Lower lobe of right lung (tissue), 2 donors: ENCODE data around the gene PRSS1. TPM values are rescaled to one million over a fixed set of nuclear protein-coding genes. Genes with fewer than 3 reads are reported as not detected.
A peak's percentile ranks its signal among the peaks of the same experiment; 100 is the strongest.

ENCODE experiments used
- ATAC-seq, 2 donors: fragments of 200-7000 bp; cut with Tn5 transposase; one replicate each; pipeline ENCODE4 v1.9.1; 2020 to 2022; ENCODE audit warnings: mild to moderate bottlenecking in 2 of 2, moderate library complexity in 2 of 2
- DNase-seq: peaks from one replicate; pipeline ENCODE4 v3.0.0-alpha.2; 2020
- H3K27ac ChIP-seq: fragments of 200-600 bp; one replicate; pipeline ENCODE4 v1.8.0; 2022
- H3K27me3 ChIP-seq: fragments of 200-600 bp; one replicate; pipeline ENCODE4 v1.8.0; 2022; ENCODE audit warnings: low read depth
- H3K36me3 ChIP-seq: fragments of 200-600 bp; one replicate; pipeline ENCODE4 v1.8.0; 2022; ENCODE audit warnings: mild to moderate bottlenecking
- H3K4me1 ChIP-seq: fragments of 200-600 bp; one replicate; pipeline ENCODE4 v1.8.0; 2022
- H3K4me3 ChIP-seq: fragments of 200-600 bp; one replicate; pipeline ENCODE4 v1.8.0; 2022; ENCODE audit warnings: mild to moderate bottlenecking
- H3K9me3 ChIP-seq: fragments of 200-600 bp; one replicate; pipeline ENCODE4 v1.8.0; 2022
- intact Hi-C: fragments of 100-400 bp; cut with DNase I; formaldehyde crosslinking; loops from one replicate; pipeline ENCODE4 v1.11.0; 2022
- total RNA-seq: library from RNA; stranded (reverse); fragmentation: NEBNext Ultra II Directional; extraction: Animal tissue kit (Norgen Biotek cat#: 25700); gene quantifications from one replicate; pipeline ENCODE4 v1.2.1, GENCODE V29; 2021
- TF ChIP-seq, protein P1 (sequence below): fragments of 200-600 bp; IDR thresholded peaks from one replicate; pipeline ENCODE4 v1.8.0; 2022; ENCODE audit warnings: antibody characterized with exemption, mild to moderate bottlenecking
- donor health status: DM: no; HTN: yes; CAD: no; lungs with severe emphysema.

The PRSS1 gene
- total RNA-seq, 1 donor from 2014 or later = not detected

DNA sequence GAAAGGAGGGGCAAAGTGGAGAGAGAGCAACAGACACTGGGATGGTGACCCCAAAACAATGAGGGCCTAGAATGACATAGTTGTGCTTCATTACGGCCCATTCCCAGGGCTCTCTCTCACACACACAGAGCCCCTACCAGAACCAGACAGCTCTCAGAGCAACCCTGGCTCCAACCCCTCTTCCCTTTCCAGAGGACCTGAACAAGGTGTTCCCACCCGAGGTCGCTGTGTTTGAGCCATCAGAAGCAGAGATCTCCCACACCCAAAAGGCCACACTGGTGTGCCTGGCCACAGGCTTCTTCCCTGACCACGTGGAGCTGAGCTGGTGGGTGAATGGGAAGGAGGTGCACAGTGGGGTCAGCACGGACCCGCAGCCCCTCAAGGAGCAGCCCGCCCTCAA lies 42.2 kb downstream of the PRSS1 start:
- TF ChIP-seq, protein P1, sequence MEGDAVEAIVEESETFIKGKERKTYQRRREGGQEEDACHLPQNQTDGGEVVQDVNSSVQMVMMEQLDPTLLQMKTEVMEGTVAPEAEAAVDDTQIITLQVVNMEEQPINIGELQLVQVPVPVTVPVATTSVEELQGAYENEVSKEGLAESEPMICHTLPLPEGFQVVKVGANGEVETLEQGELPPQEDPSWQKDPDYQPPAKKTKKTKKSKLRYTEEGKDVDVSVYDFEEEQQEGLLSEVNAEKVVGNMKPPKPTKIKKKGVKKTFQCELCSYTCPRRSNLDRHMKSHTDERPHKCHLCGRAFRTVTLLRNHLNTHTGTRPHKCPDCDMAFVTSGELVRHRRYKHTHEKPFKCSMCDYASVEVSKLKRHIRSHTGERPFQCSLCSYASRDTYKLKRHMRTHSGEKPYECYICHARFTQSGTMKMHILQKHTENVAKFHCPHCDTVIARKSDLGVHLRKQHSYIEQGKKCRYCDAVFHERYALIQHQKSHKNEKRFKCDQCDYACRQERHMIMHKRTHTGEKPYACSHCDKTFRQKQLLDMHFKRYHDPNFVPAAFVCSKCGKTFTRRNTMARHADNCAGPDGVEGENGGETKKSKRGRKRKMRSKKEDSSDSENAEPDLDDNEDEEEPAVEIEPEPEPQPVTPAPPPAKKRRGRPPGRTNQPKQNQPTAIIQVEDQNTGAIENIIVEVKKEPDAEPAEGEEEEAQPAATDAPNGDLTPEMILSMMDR = no peak
- Histone ChIP-seq H3K36me3 (no peaks in the 10 kb centered on the region), H3K9me3 (no peaks in the 10 kb centered on the region), H3K27ac (no peak overlapping the region), H3K4me1 (peaks cover 3% of the 10 kb centered on the region), H3K27me3 (peaks cover 25% of the 10 kb centered on the region), H3K4me3 (no peak overlapping the region)
- no peak for ATAC-seq
- intact Hi-C loops = no loop called here
- no peak for DNase-seq

GRCh38 chr7:142792129-142792528 lies 42.9 kb downstream of the PRSS1 start:
- intact Hi-C loops = no loop called here
- ATAC-seq = no peak
- H3K27me3 ChIP-seq = peaks cover 32% of the 10 kb centered on the region
- H3K4me1 ChIP-seq = peaks cover 9% of the 10 kb centered on the region
- DNase-seq = no peak
- H3K27ac ChIP-seq = no peak overlapping the region
- H3K4me3 ChIP-seq = no peak overlapping the region
- H3K36me3 ChIP-seq = no peaks in the 10 kb centered on the region
- no peaks in the 10 kb centered on the region for H3K9me3 ChIP-seq
- TF ChIP-seq, protein P1 = no peak

DNA sequence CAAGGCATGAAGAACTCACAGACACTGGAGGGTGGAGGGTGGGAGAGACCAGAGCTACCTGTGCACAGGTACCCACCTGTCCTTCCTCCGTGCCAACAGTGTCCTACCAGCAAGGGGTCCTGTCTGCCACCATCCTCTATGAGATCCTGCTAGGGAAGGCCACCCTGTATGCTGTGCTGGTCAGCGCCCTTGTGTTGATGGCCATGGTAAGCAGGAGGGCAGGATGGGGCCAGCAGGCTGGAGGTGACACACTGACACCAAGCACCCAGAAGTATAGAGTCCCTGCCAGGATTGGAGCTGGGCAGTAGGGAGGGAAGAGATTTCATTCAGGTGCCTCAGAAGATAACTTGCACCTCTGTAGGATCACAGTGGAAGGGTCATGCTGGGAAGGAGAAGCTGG lies 43.3 kb downstream of the PRSS1 start:
- DNase-seq = no peak
- Histone ChIP-seq H3K27me3 (peaks cover 36% of the 10 kb centered on the region), H3K4me1 (peaks cover 14% of the 10 kb centered on the region), H3K9me3 (no peaks in the 10 kb centered on the region), H3K27ac (no peak overlapping the region), H3K36me3 (no peaks in the 10 kb centered on the region), H3K4me3 (no peak overlapping the region)
- no peak for ATAC-seq
- intact Hi-C loops = no loop called here
- TF ChIP-seq, protein P1 = no peak

- no peaks in the 10 kb centered on the region for H3K36me3 ChIP-seq
- TF ChIP-seq, protein P1 = no peak
- no peaks in the 10 kb centered on the region for H3K9me3 ChIP-seq
- DNase-seq (no peak), ATAC-seq (no peak)
- intact Hi-C loops = no loop called here
- H3K27ac ChIP-seq = no peak overlapping the region
- no peak overlapping the region for H3K4me3 ChIP-seq
- H3K27me3 ChIP-seq = peaks cover 41% of the 10 kb centered on the region
- peaks cover 16% of the 10 kb centered on the region for H3K4me1 ChIP-seq
These were observed 43.9 kb downstream of the PRSS1 start for GRCh38 chr7:142793156-142793555.

- TF ChIP-seq, protein P1 = no peak
- ATAC-seq (no peak), DNase-seq (no peak)
- Histone ChIP-seq H3K27ac (peak overlapping the region; percentile 76), H3K36me3 (no peaks in the 10 kb centered on the region), H3K4me1 (peaks cover 16% of the 10 kb centered on the region), H3K4me3 (no peak overlapping the region), H3K27me3 (peaks cover 34% of the 10 kb centered on the region), H3K9me3 (no peaks in the 10 kb centered on the region)
- intact Hi-C loops = no loop called here
These were observed 46.1 kb downstream of the PRSS1 start for GRCh38 chr7:142795339-142795863.
